Nucleus accumbens (tissue), 56 donors: ENCODE measurements around the gene NT5C1A.

Experiments
- DNase-seq, 56 donors: peaks; one replicate each; lab custom pipeline; 2025; lab: John Stamatoyannopoulos, UW

NT5C1A gene

DNA sequence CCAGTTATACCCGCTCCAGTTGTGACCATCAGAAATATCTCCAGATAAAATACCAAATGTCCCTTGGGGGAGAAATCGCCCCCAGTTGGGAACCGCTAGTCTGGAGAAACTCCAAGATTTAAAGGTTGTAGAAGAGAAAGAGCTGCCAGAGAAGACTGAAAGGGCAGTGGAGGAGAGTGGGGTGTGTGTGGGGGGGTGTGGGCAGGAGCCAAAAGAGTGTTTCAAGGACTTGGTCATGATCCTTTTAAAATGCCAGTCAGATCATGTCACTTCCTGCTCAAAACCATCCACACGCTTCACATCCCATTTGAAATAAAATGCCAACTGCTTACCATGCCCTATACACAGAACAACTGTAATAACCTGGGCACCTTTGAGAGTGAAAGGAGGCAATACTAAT is 29.1 kb downstream of the NT5C1A start:
- no peak for DNase-seq

DNA sequence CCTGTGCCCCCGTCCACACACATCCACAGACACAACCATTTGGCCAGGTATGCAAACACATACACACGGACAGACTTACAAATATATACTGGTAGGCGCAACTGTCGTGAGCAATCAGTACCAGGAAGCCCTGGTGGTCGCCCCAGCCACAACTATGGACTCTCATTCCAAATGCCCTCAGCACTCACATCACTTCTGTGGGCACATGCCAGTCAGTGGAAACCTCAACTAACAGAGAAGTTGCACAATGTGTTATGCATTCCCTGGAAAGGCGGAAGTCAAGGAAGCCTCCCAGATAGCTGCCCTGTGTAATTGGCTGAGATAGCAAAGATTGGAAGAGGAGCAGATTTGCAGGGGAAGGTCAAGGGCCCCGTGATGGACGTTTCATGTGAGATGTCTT is 31.0 kb downstream of the NT5C1A start:
- DNase-seq, result no peak

DNA sequence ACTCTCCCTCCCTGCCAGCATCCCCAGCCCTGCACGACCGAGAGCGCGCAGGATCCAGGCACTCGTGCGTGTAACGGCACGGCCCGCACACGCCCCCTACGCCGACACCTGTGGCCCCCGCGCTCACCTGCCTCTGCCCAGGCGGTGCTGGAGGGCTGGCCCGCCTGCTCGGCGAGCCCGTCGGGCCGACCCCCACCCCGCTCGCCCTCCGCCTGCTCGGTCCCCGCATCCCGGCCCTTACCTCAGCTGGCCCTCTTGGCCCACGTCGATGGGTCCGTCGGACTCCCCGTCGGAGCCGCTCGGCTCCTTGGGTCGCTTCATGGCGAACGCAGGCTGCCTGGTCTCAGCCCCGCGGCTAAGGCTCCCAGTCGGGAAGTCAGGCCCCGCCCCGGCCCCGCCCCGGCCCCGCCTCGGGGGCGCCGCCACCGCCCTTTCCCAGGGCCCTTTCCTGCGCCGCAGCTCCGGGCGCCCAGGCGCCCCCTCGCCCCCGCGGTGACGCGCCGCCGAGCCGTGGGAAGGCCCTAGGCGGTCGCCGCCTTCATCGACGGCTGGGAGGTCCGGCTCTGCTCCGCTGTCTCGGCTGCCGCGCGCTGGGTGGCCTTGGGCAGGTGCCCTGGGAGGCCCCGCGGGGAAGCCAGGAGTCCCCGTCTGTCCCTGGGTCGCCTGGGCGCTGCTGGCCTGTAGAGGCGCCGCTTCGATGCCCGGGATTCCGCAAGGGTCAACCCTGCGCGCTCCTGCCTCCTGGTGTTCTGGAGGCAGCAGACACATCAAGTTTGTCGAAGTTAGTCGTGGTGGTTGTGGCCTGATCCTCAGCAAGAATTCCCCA is 32.4 kb downstream of the NT5C1A start, which contains the start of gene HEYL:
TSS of gene HEYL (minus strand) at position 339 of the 826 bp plus-strand sequence. CDS start at position 321, 18 bp downstream.
- peak in 15 of 56 donors; percentile 3 to 63 (median 26) for DNase-seq

DNA sequence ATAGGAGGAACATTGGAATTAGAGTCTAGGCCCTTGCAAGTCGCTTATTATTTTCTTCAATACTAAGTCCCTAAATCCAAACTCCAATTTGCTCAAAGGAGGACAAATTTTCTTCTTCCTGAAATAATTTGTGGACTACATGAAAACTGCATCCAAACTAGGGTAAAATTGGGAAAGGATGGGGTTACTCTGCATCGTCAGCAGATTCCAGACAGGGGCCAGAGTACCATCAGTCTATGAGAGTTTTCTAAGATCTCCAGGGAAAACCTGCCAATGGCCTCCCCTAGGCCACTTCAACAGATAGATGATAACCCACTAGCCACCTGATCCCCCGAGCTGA is 33.0 kb downstream of the NT5C1A start:
- DNase-seq, result no peak

DNA sequence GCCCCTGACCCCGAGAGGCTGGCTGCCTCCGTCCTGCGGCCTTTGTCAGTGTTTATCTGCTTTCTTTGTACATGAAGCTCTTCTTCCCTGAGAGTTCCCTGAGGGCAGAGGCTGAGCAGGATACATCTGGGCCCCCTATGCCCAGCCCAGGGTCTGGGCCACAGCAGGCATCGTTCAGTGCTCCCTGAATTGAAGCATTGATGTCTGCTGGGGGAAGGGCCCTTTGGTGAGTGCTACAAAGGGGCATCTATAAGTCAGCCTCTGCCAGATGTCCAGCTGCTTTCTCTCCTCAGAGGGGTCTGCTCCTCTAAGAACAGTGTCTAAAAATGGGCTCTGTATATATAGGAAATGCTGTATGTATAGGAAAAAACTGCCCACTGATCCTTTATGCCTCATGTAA is 34.5 kb downstream of the NT5C1A start:
- no peak for DNase-seq

DNA sequence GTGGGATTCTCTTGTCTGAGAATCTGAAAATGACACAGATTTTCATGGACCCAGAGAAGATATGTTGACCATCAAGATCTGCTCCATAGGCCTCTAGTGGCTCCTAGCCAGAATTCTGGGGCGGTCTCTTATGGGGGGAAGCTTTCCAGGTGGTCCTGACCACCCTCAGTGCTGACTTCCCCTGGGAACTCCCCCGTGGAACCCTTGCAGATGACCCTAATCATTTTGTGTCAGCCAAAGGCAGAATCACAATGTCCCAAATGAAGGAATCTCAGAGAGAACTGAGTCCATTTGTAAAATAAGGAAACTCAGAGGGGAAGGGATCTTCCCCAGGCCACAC is 36.1 kb downstream of the NT5C1A start:
- DNase-seq, result no peak

DNA sequence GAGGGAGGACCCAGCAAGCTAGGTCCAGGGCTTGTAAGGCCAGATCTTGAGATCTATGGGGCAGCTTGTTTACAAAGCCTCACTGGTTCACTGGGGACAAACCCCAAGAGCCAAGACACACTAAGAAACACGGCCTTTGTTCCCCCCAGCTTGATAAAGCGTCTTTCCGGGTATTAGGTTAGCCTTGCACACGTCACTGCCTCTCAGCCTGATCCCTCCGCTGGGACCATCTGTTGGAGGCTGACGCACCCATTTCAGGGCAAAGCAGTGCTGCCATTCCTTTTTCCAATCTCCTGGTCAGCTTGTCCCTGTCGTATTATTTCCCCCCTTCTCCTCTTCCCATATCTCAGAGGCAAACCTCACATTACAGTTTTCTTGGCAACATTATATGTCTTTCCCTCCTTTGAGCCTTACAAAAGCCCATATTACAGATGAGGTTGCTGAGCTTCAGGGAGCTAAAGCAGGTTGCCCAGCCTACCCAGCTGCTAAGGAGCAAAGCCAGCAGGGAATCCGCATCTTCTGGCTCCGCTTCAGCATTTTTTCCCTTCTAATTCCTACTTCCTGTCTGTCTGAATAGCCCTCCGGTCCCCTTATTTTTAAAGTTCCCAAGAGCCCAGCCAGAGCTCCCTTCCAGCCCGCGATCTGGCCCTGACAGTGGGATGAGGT is 36.6 kb downstream of the NT5C1A start:
- no peak for DNase-seq

DNA sequence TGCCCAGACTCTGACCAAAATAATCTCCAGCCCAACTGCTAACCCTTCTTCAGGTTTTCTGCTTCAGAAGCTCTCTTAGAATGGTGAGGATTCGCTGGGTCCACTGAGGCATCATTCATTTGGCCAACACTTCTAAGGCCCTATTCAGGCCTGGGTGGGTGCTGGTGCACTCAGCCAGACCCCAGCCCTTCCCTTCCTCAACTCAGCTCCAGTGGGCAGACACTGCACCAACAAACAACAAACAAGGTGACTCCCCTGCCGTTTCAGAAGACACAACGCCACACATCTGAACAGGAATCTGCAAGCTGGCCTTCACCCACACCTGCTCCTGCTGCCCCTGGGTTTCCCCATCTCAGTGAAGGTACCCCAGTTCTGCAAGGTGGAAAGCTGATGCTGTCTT is 38.5 kb downstream of the NT5C1A start:
- no peak for DNase-seq

DNA sequence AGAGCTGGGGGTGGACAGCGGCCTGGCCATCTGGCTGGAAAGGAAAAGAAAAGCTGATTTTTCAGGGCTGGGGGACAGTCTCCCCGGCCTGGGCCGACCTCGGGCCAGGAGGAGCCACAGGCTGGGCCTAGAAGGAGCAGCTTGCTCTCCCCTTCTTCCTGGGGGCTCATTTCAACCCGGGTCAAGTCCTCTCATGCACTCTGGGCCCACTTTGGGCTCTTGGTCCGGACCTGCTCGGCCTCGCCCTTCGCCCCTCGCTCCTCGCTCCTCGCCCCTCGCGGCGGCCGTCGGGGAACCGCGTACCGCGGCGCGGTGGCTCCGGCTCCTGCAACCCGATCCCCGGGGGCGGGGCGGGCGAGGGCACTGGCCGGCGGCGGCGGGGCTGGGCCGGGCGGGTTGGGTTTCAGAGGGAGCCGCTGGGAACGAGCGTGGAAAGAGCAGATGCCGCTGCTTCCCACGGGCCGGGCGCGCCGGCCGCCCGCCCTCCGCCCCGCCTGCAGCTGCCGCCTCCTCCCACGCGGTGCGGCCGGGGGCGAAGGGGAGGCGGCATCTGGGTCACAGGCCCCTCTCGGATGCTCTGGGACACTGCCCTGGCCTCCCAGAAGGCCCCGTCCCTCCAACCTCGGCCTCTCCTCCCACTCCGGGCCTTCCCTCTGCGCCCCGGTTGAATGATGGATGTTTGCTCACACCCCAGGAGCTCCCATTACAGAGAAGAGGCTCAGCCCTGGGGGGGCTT is 39.1 kb downstream of the NT5C1A start:
- peak in 21 of 56 donors; percentile 6 to 61 (median 29) for DNase-seq

DNA sequence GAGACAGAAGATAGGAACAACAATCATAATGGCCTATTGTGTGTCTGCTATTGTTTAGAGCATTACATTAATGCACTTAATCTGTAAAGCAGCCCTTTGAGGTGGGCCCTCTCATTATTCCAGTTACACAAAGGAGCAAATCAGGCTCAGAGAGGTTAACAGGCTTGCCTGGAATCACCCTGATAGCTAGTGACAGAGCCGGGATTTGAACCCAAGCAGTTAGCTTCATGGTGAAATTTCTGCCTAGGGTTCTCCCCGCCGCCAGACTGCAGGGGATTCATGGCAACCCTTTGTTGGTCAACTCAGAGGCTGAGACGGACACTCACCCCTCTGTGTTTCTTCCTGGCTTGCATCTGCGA is 39.6 kb downstream of the NT5C1A start:
- DNase-seq, result no peak

DNA sequence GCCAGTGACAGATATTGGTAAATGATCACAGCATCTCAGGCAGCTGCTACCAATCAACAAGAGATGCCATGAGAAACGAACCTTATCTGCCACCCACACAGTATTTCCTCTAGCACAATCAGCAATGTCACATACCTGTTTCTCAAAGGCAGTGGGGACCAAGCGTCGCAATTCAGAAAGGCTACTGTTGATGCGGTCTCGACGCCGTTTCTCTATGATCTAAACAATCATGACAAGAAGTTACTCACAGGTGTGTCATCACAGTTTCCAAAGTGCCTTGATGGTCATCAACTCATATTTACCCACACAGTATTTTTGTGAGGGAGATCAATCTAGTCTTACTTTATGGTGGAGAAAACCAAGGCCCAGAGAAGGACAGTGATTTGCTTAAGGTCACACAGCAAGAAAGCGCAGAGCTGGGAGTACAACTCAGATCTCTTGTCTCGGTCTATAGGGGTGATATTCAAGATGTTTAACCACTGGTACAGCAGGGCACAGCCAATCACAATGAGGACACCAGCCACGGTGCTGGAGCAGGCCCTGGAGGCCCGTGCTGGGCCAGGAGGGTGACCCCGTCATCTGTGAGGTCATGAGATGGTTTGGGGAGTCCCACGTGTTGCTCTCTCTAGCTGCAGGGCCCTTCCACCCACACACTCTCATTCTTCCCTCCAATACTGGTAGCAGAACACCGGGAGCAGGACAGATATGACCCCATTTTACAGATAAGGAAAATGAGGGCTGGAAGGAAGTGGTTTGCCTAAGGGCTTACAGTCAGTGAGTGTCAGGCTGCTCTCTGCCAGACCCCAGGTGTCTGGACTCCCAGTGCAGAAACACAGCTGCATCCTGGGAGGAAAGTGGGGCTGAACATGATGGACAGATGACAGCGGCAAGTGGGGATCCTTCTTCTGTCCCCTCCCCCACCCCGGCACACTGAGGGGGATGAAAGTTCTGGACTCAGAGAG is 40.3 kb downstream of the NT5C1A start:
- DNase-seq, result no peak

DNA sequence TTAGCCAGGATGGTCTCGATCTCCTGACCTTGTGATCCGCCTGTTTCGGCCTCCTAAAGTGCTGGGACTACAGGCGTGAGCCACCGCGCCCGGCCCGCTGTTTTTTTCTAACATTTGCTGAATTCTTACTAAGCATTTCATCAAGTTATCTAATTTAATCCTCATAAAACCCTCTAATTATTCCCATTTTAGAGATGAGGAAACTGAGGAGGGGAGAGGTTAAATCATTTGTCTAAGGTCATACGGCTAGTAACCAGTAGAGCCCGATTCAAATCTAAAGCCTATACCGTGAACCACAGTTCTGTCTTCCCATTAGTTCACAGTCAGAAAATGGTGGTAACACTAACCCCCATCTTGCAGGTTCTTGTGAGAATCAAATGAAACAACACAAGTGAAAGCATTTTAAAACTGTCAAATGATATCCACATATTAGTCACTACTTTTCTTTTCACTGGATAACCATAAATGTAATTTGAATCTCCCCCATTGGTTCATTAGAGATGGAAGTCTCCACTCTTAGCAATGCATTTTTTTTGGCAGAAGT is 43.0 kb downstream of the NT5C1A start:
- no peak for DNase-seq

DNA sequence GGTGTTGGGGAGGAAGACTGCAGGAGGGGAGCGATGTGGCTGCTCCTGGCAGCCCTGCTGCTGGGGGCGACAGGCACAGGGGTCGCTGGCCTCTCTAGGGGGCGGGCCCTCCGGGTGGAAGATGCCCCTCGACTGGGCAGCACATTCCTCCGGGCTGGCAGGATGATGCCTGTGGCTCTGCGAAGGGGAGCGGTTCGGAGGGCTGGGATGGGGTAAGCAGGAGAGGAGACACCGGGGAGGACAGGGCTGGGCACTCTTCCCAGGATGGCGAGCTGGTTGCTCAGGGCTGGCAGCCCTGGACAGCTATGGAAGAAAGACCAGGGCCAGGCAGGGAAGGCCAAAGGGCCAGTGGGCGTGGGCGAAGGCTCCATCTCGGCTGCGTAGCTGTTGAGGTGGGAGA is 45.3 kb downstream of the NT5C1A start:
- DNase-seq, result peak in 3 of 56 donors; percentile 2 to 16 (median 14)

DNA sequence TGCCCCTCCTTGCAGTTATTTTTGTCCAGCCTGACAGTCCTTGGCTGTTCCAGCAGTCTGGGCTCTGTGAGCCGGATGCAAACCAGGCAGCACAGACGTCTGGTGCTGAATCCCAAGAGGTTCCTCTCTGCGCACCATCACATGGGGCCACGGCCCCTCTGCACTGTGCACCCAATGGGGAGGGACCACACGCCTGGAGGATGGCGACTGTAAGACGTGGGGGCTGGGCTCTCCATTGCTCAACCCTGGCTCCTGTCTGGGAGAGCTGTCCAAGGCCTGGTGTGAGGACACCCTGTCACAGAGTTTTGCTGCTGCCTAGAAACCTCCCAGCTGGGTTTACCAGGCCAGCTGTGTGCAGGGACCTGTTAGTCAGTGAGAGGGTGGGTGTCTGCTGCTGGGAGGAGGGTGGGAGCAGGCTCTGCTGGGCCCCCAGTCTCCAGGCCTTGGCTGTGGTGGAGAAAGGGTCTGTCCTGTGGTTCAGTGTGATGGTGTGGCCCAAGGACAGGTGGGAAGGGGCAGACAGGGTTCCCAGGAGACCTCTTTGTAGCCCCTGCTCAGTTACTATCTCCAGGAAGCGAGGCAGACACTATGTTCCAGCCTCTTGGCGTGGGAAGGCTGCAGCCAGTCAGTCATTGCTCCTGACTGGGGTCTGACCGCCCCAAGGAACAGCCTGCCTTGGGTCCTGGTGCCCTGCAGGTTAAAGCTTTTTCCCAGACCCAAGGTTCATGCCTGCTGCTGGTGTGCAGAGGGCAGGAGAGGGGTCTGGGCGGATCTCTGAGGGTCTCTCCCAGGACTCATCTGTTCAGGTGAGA is 46.2 kb downstream of the NT5C1A start:
- DNase-seq, result peak in 51 of 56 donors; percentile 16 to 89 (median 58)

DNA sequence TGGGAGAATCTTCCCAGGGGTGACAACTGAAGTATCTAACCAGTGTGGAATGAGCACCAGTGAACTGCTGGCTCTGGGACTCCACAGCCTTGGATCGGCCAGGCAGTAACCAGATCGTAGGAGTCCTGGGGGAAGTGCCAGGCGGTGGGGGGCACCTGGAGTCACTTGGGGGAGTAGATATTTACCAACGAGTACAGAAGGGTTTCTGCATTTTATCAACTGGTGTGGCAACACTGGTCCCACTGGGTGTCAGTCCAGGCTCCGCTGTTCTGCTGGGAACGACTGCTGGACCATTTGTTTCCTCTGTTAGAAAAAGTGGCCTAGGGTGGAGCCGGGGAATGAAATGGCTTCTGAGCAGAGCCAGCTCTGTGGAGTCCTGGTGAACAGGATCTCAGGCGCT is 46.9 kb downstream of the NT5C1A start:
- no peak for DNase-seq

DNA sequence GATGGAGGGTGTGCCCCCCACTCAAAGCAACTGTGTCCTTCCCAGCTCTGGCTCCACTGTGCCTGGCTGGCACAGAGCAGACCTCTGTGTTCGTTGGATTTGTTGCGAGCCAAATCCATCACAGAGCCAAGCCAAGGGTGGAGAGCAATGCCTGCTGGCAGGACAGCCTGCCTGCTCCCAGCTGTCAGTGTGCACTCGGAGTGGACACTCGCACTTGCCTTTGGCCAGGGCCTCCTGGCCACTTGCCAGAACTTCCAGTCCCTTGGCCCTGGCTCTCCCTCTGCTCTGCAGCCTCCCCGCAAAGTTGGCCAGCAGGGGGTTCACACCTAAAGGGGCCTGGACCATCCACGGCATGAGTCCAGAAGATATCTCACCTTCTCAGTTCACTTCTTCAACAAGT is 48.9 kb downstream of the NT5C1A start:
- peak in 36 of 56 donors; percentile 8 to 81 (median 40) for DNase-seq

DNA sequence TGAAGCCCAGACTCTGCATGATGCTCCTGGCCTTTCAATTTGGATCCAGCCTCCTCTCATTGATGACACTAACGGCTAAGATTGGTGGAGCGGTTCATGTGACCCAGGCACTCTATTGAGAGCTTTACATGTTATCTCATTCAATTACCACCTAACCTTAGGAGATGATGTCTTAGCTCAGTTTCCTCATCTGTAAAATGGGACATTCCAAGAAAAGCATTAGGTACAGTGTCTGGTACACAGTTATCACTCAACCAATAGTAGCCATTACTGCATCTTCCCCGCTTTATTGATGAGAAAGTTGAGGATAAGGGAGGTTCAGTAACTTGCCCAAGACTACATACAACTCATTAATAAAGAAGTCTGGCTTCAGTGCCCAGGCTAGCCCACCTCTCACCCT is 49.5 kb downstream of the NT5C1A start:
- no peak for DNase-seq

DNA sequence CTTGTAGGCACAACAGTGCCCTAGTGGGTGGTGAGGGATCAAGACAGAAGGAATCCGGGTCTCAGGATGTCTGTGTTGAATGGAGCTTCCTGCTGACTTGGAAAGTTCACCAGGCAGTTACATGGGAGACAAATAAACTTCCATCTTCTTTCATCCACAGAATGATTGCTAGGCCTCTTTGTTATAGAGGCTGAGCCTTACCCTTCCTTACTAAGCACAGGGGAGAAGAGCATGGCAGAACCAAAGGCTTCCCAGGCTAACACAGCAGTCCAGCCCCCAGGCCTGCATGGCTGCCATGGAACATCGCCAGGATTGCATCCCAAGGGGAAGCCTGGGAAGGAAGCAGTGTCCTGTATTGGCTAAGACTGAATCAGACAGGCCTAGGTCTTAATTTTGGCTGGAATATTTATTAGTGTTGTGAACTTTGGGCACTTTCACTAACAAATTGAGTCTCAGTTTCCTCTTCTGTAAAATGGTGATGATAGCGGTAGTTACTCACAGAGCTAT is 51.2 kb downstream of the NT5C1A start:
- no peak for DNase-seq

DNA sequence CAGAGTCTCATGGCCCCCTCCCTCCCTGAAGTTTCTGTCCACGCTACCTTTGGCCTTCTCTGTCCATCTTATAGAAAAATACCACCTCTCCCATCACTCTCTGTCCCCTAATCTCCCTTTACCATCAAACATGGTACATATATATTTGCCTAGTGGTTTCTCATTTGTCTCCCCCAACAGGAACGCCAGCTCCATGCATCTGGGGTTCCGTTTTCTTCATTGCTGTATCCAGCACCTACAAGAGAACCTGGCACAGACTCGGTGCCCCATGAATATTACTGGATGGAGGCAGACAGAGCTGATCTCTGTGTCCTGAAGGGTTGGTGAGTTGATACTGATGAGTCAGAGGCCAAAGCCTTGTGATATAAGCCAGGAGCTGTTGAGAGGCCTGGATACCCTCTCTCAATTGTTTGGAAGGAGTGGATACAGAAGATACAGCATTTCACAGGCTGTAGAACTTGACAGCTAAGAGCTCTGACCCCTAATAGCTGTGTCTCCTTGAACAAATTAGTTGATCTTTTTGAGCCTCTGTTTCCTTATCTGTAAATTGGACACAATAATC is 54.3 kb downstream of the NT5C1A start:
- no peak for DNase-seq
